D721Med (cell line): ENCODE results near the gene NR2F6.

Experiments
- DNase-seq: peaks from one replicate; pipeline ENCODE4 v3.0.0; 2011; ENCODE audit warnings: low spot score; ENCODE audit not compliant: insufficient read length
- FAIRE-seq: peaks from 2 replicates; lab custom pipeline; 2011; peaks lifted over from hg19 to GRCh38; lab: Jason Lieb, UNC
- CTCF ChIP-seq: IDR thresholded peaks from 2 replicates; pipeline ENCODE4 v1.5.1; 2012; ENCODE audit warnings: mild to moderate bottlenecking, control low read depth; ENCODE audit not compliant: insufficient read depth; ENCODE audit errors: missing control alignments

NR2F6 gene

DNA sequence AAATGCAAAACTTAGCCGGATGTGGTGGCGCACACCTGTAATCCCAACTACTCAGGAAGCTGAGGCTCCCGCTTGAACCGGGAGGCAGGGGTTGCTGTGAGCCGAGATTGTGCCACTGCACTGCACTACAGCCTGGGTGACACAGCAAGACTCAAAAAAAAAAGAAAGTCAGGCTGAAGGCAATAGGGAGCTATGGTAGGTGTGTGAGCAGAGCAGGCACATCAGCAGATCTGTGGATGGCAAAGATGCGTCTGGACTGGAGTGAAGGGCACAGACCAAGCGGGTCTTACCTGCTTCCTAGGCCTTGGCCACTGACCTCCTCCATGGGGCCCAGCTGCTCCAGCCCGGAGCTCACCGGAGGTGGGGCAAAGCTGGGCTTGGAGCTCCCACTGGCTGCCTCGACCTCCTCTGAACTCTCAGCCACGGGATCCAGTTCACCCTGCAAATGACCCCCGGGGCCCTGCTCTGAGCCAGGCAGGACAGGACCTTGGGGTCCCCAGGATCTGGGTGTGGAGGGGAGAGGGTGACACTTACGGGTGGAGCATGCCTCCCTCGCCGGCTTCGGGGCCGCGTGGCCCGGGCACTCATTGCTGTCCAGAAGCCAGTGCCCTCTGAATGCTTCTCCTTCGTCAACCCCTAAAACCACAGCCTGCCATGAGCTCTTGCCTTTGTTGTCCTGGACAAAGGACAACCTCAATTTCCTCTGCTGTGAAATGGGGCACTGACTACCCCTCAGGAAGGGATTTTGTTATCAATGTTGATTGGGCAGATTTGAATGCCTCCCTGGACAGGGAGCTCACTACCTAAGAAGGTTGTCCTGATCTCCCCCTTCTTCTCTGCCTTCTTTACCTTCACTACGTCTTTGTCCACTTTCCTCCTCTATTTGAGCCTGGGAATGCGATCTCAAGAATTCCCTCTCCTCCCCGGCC, 18.3 kb upstream of the NR2F6 start:
- FAIRE-seq = no peak
- no peak for TF ChIP-seq CTCF
- DNase-seq = no peak

DNA sequence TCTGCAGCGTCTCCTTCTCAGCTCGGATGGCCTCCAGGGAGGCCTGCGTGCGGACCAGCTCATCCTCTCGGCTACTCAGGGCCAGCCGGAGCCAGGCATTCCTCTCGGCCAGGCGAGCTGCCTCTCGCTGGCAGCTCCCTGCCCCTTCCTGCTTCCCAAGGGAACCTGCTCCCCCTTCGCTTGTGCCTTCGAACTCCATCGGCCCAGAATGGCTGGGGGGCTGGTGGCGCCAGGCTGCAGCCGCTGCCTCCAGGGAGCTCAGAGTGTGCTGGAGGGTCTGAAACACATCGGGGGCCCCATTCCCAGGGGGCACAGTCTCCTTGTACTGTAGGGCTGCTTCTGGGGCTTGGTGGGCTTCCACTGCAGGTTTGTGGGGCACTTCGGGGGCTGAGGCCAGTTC, 16.8 kb upstream of the NR2F6 start:
- no peak for FAIRE-seq
- no peak for TF ChIP-seq CTCF

GRCh38 chr19:17260842-17261325, 15.2 kb upstream of the NR2F6 start:
- FAIRE-seq = no peak
- TF ChIP-seq CTCF = peak; percentile 92

More for the DNA sequence above, 16.8 kb upstream of the NR2F6 start:
- no peak for DNase-seq

GRCh38 chr19:17259934-17260333, 14.2 kb upstream of the NR2F6 start:
- FAIRE-seq (no peak), DNase-seq (no peak)
- no peak for TF ChIP-seq CTCF

More at GRCh38 chr19:17260842-17261325, 15.2 kb upstream of the NR2F6 start:
- peak; percentile 65 for DNase-seq

DNA sequence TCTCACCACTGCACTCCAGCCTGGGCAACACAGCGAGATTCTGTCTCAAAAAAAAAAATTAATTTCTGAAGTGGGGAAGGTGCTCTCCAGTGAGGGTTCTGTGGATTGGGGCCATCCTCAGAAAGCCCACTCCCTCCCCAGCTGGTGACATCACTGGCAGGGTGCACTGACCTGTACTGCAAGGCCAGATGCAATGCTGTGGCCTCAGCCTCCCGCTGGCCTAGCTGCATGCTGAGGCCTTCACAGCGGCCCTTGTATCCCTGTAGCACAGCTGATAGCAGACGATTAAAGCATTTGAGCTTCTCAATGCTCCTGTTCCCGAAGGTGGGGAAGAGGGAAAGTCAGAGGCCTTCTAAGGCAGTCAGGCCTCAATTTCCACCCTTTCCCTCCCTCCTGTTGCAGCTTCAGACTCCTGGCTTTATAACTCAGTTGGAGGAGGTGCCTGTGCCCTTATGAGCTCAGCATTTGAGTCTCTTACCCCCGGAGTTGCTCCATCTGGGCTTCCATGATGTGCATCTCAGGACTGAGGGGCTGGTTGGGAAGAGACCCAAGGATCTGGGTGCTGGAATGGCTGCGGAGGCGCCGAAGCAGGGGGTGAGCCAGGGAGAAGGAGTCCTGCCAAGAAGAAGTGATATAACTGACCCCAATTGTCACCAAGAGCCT, 13.5 kb upstream of the NR2F6 start:
- DNase-seq (no peak), FAIRE-seq (no peak)
- no peak for TF ChIP-seq CTCF

- FAIRE-seq (no peak), DNase-seq (no peak)
- no peak for TF ChIP-seq CTCF
These were observed 10.4 kb upstream of the NR2F6 start for GRCh38 chr19:17256130-17256529.

GRCh38 chr19:17255150-17255621, 9.5 kb upstream of the NR2F6 start:
- no peak for DNase-seq
- FAIRE-seq = no peak
- TF ChIP-seq CTCF = no peak
